ENCODE results near the gene ITGA3.

GRCh38 chr17:50048146-50048720, 7.7 kb upstream of the ITGA3 start:
- TF ChIP-seq CTCF (IDR thresholded peaks at IDR 0.05; ENCODE audit: borderline replicate concordance, extremely low read depth, low read length, poor library complexity, severe bottlenecking) (no peak), EZH2 (IDR thresholded peaks at IDR 0.05; ENCODE audit: borderline replicate concordance, low read depth, low read length, severe bottlenecking) (no peak)

Measured in DND-41 (cell line).